NCI-H82 (cell line): Measurements from ENCODE around the gene RAD51B.
A peak's percentile ranks its signal among the peaks of the same experiment; 100 is the strongest.

ENCODE experiments used
- DNase-seq: peaks from one replicate; lab custom pipeline; 2025; lab: John Stamatoyannopoulos, UW

Gene RAD51B

DNA sequence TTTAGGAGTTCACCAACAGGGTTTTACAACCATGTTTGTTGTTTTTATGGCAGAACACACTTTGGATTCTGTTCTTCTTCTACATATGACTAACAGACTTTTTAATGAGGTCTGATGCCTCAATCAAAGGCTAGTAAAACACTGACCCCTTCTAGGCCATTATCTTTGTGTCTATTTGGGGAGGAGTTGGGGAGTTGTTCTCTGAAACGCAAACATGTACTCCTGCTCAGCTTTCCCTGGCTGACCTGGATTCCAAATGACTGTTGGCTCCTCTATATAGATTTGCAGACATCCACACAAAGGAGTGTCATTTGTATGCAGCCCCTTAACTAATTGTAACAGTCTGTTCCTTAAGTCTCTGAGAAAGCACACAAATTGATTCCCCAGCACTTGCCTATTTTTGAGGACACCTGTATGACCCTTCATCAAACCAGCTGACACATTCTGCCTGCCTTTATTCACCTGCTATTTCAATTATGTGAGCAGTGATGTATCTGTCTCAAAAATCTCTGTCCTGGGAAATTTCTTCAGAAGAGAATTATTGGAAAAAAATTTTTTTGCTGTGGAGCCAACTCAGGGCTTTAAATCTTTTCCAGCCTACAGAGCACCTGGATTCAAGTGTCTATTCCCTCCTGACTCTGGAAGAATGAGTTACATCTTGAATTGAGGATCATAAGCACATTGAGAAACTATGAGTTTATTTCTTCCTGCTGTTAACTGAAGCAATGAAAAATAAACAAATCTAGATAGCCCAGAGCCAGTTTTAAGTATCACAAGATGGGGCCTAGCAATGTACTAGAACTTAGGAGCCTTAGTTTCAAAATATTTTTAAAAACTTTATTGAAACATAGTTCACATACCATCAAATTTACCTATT lies 417.2 kb downstream of the RAD51B start:
- no peak for DNase-seq

DNA sequence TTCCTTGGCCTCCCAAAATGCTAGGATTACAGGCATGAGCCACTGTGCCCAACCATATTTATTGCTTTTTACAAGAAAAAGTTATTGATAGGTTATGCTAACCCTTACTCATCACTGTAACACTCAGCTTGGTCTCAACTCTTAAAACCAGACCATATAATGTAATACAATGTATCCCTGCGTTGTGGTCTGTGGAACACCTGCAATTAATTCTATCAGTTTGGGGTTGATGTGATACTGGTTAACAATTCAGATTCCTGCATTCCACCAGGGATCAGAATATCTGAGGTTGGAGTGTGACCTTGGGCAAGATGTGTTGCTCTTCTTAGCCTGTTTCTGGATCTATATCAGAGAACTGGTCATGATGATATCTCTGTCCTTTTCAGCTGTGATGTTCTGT lies 419.0 kb downstream of the RAD51B start:
- no peak for DNase-seq

DNA sequence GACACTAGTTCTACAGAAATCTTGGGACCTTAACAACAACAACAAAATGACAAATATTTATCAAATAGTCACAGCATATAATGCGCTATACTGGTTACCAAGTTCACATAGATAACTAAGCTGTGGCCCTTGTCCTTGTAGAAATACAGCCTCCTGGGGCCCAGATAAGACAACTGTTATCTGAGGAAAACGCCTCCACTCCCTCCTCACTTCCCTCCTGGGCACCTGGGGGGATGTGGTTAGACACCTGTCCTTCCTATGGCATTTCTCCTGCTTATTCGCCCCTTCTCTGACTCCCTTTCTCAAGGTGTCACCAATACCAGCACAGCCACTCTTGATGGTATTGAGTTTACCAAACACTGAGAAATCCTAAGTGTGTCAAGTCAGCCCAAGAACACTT lies 419.4 kb downstream of the RAD51B start:
- DNase-seq: no peak

DNA sequence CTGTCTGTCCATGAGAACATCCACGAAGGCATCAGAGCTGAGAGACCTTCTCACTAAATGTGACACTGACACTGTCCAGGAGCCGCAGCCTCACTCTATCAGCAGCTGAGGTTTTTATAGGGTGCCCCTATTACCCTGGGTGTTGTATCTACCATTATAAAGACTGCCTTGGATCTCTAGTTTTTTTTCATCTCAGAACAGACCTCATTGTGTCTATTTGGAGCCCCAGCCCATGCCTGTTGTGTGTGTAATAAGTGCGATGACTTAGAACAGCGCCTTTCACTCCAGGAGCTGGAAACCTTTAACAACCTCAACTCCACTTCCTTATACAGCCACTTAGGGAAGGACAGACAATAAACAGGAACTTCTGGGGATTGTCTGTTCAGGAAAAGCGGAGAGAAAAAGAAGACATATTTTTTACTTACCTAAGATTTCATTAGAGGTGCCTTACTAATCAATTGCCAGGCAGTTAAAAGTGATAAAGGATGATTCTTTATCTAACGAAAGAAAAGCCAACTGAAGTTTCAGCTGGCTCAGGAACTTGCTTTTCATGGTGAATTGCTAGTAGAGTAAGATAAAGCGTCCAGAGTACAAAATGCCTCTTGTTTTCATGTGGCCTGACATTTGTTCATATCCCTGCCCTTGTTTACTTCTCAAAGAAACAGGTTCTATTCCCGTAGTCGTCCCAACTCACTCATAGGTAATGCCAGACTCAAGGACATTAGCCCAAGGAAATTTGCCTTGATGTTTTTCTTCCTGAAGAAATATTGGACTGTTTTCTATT lies 420.6 kb downstream of the RAD51B start:
- DNase-seq: no peak

DNA sequence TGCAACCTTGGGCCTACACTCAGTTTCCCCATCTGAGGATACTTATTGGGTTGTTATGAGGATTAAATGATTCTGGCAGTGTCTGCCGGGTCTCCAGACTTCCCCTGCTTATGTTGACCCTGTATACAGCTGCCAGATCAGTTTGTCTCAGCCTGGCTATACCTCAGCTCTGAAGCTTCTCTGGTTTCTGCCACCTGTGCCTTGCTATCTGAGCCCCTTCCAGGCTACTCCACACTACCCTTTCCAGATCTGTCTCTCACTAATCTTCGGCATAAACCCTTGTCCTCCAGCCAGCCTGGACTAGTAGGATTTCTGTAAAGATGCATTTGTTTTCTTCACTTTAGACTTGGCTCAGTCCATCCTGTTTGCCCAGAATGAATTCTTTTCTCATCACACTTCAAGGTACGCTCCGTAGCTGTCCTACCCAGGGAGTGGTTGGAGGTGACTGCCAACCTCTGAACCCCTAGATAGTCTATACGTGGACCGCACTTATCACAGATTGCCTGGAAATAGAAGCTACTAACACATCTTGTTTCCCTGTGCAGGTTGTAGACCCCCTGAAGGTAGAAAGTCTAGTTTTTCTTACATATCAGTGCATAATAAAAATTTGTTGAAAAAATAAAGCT lies 422.4 kb downstream of the RAD51B start:
- DNase-seq: peak; percentile 64

DNA sequence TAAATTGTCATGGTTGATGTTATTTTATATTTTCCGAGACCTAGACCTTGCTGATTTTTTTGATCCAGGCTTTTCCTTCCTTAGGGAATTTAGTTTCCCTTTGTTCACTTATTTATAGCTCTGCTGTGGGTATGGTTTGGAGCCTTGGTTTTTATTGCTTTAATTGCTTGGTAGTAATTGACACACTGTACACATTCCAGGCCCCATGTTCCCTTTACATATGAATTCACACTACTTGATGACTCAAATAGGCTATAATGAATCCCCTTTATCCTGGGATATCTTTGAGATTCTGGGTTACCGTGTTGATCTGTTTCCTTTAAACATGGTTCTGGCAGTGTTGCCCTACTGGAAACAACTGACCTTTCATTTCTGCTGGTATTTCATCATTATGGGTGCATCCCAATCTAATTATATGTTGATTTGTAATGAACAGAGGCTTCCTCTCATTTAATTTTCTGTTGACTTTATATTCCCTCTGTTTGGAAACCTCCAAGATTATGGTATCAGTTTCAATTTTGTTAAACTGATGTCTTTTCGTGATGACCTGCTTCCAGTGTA lies 424.0 kb downstream of the RAD51B start:
- DNase-seq: no peak

DNA sequence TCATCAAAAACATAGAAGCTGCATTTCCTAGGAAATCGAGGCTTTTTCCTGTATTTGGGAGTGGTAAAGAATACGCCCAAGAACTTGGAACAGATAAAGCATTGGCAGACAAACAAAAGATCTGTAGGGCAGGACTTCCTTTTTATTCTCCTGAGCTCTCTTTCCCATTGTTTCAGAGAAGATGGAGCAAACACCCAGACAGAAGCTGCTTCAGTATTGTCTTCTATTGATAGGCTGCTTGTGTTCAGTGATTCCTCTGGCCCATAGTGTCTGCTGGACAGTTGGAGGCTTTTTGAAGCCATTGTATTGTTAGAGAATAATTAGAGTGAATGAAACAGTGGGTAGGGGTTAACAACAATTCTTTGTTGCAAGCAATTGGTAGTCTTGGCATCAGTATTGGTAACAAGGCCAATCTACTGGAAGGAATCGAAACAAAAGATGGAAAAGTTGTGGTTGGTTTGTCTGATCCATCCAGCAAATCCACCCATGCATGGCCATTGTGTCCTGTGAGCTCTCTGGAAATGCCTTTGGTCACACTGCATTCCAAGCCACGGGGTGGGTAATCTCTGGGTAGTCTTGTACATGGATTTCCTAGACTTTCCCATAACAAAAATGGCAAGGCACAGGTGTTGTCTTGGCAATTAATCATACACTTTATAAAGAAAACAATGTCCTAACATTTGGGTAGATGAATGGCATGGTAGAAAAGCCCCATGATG lies 424.8 kb downstream of the RAD51B start:
- DNase-seq: no peak

DNA sequence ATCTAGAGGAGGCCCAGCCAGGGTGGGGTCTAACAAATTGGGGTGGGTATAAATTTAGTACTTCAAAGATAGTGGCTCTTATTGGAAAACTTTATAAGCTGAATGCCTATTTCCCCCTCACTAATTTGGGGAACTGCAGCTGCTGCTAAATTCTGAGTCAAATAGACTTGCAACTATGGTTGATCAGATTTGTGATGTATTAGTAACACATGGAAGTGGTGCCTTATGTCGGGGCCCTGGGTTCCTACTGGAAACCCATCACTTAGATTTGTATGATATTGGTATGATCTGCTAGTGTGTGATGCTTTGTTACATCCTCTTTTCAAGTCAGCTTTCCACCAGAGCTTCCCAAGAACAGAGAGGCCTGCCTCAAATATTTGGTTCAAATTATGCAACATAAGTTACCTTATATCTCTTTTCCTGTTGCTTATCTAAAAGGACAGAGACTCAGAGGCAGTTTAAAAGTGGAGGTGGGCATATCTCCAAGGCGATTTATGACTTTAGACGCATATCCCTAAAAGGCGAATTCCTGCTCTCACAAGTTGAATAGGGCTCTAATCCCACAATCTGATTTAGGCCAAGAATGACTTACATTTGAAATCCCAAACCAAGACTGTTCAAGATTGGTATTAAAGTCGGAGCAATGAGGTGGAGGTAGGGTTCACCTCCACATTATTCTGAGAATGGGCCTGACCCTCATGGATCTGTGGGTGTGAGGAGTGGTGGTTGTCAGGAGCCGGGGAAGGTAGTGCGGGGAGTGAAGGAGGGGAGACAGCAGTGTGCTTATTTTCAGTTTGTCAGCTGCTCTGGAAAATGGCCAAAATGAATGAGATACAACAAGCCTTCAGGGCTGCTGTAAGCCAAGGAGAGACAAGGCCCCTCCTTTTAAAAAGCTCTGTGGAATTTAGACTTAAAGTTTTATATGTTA lies 425.8 kb downstream of the RAD51B start:
- peak; percentile 46 for DNase-seq

DNA sequence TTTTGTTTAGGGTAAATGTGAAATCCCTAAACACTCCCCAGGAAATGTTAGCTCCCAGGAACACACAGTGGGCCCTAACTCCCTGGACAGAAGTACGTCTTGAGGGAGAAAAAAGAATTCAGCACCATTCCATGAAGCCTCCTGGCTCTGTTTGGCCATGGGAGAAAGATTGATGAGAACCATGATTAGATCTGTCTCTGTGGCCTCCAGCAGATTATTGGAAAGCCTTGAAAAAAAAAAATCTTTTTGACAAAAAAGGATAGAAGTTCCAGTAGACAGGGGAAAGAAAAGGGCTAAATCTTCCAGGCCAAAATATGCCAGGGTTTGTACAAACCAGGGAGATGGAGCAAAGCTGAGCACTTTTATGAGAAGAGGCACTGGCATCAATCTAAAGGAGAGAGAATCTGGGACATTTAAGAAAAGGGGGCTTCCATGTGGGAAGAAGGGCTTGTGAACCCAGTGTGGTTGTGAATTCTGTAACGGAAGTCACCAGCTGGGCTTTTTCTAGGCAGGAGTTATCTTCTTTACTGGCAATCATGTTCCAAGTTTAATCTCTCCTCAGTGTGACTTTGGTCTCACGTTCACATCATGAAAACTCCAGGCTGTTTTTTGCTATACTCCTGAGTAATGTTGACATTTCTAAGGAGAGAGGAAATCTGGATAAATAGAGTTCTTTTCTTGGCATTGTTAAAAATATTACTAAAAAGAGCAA lies 426.7 kb downstream of the RAD51B start:
- no peak for DNase-seq

DNA sequence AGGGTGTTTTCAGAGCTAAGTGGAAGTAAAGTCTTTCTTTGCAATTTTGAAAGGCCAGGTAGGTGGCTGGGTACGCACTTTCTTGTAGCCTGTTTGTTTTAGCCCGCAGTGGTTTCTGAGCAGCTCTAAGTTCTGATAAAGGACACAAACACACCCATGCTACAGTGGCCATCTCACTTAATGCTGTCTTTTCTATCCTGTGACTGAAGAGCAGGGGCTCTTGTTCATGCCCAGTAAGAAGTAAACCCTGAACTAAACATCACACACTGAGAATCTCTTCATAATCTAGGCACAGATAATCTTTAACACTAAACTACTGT lies 427.2 kb downstream of the RAD51B start:
- no peak for DNase-seq

DNA sequence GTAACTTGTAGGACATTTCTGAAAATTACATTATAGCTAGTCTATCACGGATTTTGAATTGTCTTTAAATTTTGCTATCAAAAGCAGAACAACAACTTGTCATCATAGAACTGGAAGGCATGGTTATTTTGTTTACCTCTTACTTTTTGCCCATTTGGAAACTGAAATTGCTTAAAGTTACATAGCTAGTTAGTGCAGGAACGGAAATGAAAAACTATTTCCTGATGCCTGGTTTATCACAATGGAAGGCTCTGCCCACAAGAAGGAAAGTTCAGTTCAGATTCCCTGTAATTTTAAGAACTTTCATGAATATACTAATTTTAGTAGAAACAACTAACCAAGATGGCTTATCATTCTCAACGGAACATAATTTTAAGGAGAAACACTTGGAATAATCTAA lies 427.7 kb downstream of the RAD51B start:
- DNase-seq: no peak

DNA sequence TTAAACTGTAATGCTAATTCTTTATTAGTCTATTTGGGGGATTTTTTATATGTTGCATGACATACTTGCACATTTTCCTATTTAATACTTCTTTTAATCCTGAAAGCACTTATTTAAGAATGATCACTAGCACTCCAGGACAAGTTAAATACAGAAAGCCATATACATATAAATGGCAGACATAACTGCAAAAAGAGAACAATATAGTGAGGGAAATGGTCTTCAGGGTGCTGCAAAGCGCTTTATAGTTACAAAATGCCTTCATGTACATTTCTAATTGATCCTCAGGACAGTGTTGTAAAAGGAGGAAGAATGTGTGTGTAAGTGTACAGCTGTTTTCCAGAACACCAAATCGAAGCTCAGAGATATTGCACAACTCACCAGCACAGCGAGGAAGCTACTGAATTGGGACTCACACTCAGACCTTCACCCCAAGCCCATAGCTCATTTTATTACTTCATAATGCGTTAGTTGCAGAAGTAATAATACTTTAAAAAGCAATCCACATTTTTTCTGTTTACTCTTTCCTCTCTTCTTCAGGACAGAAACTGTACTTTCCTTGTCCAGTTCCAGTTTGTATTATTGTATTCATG lies 428.2 kb downstream of the RAD51B start:
- DNase-seq: no peak

DNA sequence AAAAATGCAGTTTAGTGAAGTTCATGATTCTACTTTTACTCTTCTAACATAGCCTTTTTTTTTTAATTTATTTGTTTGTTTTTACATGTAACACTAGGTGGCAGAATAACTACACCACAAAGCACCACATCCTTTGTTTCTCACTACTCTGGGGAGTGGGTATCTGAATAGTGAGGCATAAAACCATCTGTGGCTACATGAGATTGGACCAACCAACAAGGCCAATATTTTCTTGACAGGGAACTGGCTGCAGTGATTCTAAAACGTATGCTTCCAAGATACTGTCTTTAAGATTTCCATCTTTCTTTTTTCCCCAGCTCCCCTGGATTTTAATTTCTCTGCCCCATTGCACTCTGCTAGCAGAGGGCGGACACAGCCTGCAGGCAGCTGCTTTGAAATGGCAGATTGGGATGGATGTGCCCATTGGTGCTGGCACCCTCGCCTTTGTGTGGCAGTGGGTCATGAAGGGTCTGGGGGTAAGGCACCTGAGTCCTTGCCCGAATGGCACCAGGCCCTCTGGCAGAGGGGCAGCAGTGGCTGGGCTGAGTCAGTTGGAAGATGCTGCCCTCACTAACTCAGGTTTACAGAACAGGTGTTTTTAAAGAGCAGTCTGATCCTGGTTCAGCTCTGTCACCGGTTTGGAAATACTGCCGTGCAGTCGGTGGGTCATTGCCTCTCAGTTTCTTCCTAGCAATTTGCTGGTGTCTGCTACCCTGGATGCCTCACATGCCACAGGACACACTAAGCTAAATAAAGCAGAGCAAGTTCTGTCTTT lies 429.1 kb downstream of the RAD51B start:
- DNase-seq: peak; percentile 63

DNA sequence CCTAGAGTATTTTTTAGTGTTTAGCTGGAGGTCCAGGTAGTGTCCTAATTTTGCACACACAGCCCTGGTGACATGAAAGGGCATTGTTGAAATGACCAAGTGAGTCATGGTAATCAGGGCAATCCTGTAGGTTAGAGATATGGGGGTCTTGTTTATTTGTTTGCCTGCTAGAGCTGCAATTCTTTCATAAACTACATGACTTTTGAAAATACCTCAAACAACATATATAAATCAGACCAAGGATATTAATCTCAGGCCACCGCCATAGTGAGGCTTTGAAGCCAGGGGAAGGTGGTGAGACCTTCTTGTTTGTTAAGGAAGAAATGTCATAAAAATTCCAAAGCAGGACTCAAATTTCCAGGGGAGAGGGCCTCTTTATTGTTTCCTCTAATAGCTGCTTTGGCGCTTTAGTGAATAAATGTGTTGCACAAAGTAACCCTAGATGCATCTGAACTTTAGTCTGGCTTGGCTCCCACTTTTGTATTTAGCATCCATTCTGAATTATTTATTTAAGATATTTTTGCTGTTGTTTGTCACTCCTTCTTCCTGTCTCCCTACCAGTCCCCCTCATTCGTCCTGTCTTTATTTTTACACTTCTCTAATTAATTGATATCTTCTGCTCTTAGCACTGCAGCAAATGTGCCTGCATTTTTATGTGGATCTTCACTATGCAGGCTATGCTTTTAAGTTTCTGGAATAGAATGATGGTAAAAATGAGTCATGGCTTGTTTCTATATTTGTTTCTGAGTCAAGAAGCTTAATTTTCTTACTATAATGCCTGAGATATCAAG lies 430.3 kb downstream of the RAD51B start:
- DNase-seq: no peak

DNA sequence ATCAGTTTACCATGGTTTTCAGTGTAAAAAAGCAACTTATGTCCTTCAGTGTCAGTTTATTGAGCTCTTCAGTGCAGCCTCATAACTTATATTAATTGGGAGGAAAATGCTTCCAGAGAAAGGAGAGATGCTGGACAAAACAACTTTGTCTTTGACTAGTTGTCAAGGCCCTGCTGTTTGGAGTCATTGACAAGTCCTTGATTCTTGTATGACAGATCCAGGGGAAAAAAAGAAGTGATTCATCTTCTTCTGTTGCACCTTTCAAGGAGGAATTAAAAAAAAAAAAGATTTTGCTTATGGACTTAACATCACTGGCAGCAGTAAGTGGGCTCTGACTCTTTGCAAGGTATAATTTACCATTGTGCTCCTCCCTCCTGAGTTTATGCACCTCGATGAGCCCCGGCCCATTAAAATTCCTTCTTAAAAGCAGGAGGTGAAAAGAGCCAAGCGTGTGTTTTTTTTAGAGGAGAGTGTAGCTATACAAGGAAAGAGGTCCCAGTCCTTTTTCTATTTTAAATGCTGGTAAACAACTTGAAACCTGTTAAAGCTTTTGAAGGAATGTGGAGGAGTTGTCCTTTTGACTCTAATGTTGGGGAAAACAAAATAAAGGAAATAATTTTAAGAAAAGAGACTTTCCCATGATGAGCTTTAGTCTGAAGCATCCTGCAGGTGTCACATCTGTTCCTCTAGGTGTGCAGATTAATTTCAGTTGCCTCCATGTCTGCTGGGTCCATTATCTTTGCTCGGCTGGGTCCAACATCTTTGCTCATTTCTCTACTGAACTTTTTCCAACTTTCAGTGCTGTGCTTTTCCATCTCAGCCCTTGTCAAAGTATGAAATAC lies 431.6 kb downstream of the RAD51B start:
- no peak for DNase-seq

DNA sequence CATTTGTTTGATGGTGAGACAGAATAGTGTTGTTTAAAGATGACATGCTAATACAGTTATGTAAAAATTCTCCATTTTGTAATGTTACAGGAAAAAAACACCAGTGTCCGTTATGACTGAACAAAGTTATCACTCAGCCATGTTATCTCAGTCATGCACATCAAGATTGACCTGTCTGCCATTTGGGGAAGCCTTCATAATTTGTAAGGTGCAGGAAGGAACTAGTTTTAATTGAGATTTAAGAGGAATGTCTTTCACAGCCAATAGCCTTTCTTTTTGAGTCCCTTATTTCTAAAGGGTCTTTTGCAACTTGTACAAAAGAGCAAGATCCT lies 432.2 kb downstream of the RAD51B start:
- no peak for DNase-seq

DNA sequence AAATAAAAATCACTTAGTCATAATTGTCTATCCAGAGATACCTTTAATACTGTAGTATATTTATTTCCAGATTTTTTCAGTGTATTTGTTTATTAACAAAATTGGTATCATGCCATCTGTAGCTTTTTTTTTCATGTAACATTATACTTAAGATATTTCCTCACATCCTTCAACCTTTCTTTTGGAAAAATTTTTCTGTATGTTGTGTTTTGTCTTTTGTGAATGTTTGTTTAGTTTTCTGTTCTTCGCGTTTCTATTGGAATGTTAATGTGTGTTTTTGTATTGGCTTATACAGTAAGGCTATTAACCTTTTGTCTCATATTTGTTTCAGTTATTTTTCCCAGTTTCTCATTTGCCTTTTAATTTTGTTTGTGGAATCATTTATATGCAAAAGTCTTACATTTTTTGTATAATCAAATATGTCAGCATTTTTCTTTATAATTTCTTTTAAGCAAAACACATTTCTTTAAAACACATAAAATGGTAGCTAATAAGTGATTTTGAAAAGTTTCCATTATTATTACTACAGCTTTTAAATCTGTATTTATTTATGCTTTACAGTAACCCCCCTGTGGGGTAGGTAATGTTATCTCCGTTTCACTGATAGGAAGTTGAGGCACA lies 433.7 kb downstream of the RAD51B start:
- no peak for DNase-seq
